Left lung (tissue), 10 donors: ENCODE data around the gene TMCC1. TPM values are rescaled to one million over a fixed set of nuclear protein-coding genes. Genes with fewer than 3 reads are reported as not detected.

Experiments
- ATAC-seq: fragments of 200-7000 bp; cut with Tn5 transposase; one replicate; pipeline ENCODE4 v1.9.1; 2020; ENCODE audit warnings: moderate library complexity
- DNase-seq, 4 donors: peaks; one replicate each; pipeline ENCODE4 v3.0.0-alpha.2; 2013 to 2020
- H3K27ac ChIP-seq, 2 donors: fragments of 200-600 bp; sonication (generic) in 1 of 2; one replicate each; pipeline versions ENCODE4 v1.5.0 to v1.8.0; 2020 to 2021
- H3K27me3 ChIP-seq, 2 donors: fragments of 200-600 bp; sonication (generic) in 1 of 2; one replicate each; pipeline versions ENCODE4 v1.5.0 to v1.8.0; 2020 to 2021
- H3K36me3 ChIP-seq, 2 donors: fragments of 200-600 bp; sonication (generic) in 1 of 2; one replicate each; pipeline versions ENCODE4 v1.5.0 to v1.8.0; 2020 to 2021
- H3K4me1 ChIP-seq, 2 donors: fragments of 200-600 bp; one replicate each; pipeline ENCODE4 v1.8.0; 2021
- H3K4me3 ChIP-seq, 2 donors: fragments of 200-600 bp; sonication (generic) in 1 of 2; one replicate each; pipeline versions ENCODE4 v1.5.0 to v1.8.0; 2020 to 2021; ENCODE audit warnings: mild to moderate bottlenecking in 1 of 2
- H3K9me3 ChIP-seq, 2 donors: fragments of 200-600 bp; sonication (generic) in 1 of 2; one replicate each; pipeline versions ENCODE4 v1.5.0 to v1.8.0; 2020 to 2021
- intact Hi-C, 2 donors: fragments of 100-400 bp; cut with DNase I; formaldehyde crosslinking; loops; one replicate each; pipeline versions ENCODE4 v1.11.2 to v1.14.2; 2022
- polyA plus RNA-seq, 6 donors: library from polyadenylated mRNA; unstranded; fragments of 120-200 nt; gene quantifications; one replicate each; pipeline ENCODE4 v1.2.1, GENCODE V29; 2013; ENCODE audit not compliant: insufficient read length in 6 of 6
- total RNA-seq, 2 donors: library from RNA; stranded (reverse); fragmentation: NEBNext Ultra II Directional; extraction: Animal tissue kit (Norgen Biotek cat#: 25700); gene quantifications; one replicate each; pipeline ENCODE4 v1.2.1, GENCODE V29; 2021
- TF ChIP-seq, protein P1 (sequence below), 2 donors: fragments of 200-600 bp; sonication (generic) in 1 of 2; IDR thresholded peaks; one replicate each; pipeline versions ENCODE4 v1.5.0 to v1.8.0; 2021; ENCODE audit warnings: antibody characterized with exemption in 2 of 2
- donor health status: DM: no; HTN: yes; CAD: no.
- donor health status: DM: no; HTN: no; CAD: no.

The TMCC1 gene
- total and polyA plus RNA-seq, 8 donors, result 24.4 to 38.8 (median 27.4) TPM

DNA sequence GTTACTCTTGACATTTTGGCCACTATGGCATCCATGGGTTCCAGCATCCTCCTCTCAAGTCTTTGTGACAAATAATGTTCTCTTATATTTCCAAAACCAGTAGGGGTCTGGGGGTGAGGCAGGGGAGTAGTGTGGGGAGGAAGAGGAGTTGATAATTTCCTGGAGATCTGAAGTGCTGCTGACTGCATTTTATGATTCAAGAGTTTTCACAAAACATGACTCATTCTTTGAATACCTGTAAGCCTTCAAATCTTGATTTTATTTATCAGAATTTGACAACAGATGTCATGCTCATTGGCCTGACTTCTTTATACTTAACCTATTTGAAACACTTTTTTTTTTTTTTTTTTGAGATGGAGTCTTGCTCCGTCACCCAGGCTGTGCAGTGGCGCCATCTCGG is 188.2 kb downstream of the TMCC1 start:
- Histone ChIP-seq H3K9me3 (no peaks in the 10 kb centered on the region), H3K27me3 (no peaks in the 10 kb centered on the region), H3K4me3 (no peak overlapping the region), H3K36me3 (no peaks in the 10 kb centered on the region), H3K4me1 (no peaks in the 10 kb centered on the region), H3K27ac (no peak overlapping the region)
- ATAC-seq (no peak), DNase-seq (no peak)
- TF ChIP-seq, protein P1, sequence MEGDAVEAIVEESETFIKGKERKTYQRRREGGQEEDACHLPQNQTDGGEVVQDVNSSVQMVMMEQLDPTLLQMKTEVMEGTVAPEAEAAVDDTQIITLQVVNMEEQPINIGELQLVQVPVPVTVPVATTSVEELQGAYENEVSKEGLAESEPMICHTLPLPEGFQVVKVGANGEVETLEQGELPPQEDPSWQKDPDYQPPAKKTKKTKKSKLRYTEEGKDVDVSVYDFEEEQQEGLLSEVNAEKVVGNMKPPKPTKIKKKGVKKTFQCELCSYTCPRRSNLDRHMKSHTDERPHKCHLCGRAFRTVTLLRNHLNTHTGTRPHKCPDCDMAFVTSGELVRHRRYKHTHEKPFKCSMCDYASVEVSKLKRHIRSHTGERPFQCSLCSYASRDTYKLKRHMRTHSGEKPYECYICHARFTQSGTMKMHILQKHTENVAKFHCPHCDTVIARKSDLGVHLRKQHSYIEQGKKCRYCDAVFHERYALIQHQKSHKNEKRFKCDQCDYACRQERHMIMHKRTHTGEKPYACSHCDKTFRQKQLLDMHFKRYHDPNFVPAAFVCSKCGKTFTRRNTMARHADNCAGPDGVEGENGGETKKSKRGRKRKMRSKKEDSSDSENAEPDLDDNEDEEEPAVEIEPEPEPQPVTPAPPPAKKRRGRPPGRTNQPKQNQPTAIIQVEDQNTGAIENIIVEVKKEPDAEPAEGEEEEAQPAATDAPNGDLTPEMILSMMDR (IDR thresholded peaks at IDR 0.05), result no peak
- intact Hi-C loops, result no loop called here

DNA sequence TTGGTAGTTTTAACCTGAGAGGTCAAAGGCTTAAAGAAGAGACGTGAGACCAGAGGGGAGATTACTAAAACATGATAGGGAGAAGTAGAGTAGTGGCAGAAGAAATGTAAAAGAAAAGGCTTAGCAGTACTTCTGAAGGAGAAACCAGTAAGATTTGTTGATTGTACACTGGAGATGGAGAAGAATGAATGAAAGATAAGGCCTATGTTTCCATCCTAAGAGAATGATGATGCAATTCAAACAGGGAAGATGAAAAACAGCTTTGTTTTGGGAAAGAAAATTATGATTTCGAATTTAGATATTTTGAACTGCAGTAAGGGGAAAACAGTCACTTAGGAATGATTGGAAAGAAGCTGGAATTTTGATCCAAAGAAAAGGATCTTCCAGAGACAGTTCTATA is 189.6 kb downstream of the TMCC1 start:
- Histone ChIP-seq H3K27ac (no peak overlapping the region), H3K27me3 (no peaks in the 10 kb centered on the region), H3K4me1 (no peaks in the 10 kb centered on the region), H3K4me3 (no peak overlapping the region), H3K9me3 (no peaks in the 10 kb centered on the region), H3K36me3 (no peaks in the 10 kb centered on the region)
- intact Hi-C loops, result no loop called here
- DNase-seq (no peak), ATAC-seq (no peak)
- TF ChIP-seq, protein P1 (IDR thresholded peaks at IDR 0.05), result no peak

DNA sequence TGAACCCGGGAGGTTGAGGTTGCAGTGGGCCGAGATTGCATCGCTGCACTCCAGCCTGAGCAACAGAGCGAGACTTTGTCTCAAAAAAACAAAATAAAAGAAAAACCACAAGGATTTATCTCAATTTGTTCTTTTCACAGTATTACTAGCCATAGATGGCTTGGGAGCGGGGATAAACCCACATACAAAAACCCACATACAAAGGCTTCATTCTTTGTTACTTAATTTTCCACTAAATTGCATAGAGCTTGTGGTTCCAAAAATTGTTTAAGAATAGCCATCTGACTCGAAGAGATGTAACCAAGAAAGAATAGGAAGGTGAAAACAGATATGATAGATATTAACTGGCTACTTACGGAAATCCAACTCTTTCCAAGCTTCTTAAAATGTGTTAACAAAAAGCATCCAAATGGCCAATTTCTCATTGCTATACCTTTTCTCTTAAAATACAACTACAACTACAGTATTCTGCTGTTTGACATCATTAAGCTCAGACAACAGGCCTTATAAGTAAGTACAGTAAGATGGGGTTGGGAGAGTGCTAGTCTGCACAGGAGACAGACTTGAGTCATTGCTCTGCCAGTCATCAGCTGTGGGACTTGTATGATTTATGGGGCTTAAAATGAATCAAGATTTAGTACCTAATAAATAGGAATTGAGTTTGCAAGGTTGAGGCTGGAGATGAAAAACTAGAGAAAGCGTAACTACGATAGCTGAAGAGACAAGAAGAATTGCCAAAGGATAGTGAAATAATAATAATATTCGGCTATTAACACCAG is 190.4 kb downstream of the TMCC1 start:
- Histone ChIP-seq H3K4me3 (no peak overlapping the region), H3K4me1 (no peaks in the 10 kb centered on the region), H3K9me3 (no peaks in the 10 kb centered on the region), H3K36me3 (no peaks in the 10 kb centered on the region), H3K27ac (no peak overlapping the region), H3K27me3 (no peaks in the 10 kb centered on the region)
- ATAC-seq, result no peak
- TF ChIP-seq, protein P1 (IDR thresholded peaks at IDR 0.05), result no peak
- intact Hi-C loops, result no loop called here
- no peak for DNase-seq

DNA sequence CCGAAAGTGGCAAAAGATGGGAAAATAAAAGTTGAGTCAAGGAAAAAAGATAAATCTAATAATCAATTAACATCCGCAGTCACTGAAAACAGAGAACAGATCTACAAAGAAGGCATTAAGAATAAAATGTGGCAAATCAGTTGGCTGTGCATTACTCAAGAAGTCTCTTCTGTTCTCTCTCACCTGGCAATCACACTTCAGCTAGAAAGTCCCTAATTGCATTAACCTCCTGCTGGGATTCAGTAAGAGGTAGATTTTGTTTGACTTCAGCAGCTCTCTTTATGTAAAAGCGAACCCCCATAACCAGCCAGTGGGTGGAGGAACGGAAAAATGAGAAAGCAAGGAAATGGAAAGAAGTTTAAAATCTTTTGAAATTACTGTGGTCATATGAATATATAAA is 192.3 kb downstream of the TMCC1 start:
- peaks cover 0 to 8% of the 10 kb centered on the region in 2 donors for H3K9me3 ChIP-seq
- ATAC-seq, result no peak
- H3K27me3 ChIP-seq, result no peaks in the 10 kb centered on the region
- intact Hi-C loops, result no loop called here
- no peak overlapping the region for H3K27ac ChIP-seq
- H3K4me3 ChIP-seq, result no peak overlapping the region
- TF ChIP-seq, protein P1 (IDR thresholded peaks at IDR 0.05), result no peak
- no peak for DNase-seq
- no peaks in the 10 kb centered on the region for H3K4me1 ChIP-seq
- no peaks in the 10 kb centered on the region for H3K36me3 ChIP-seq

DNA sequence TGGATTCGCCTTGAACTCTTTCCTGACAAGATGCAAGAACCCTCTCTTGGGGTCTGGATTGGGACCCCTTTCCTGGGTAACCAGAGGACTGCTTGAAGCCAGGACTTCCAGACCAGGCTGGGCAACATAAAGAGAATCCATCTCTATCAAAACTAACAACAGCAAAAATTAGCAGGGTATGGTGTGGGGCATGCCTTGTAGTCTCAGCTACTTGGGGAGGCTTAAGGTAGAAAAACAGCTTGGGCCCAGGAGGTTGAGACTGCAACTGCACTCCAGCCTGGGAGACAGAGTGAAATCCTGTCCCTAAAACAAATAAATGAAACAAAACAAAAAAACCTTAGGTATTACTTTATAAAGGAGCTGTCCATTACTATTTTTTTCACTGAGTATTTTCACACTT is 193.9 kb downstream of the TMCC1 start:
- H3K27ac ChIP-seq, result no peak overlapping the region
- no peaks in the 10 kb centered on the region for H3K4me1 ChIP-seq
- H3K9me3 ChIP-seq, result peaks cover 0 to 8% of the 10 kb centered on the region in 2 donors
- TF ChIP-seq, protein P1 (IDR thresholded peaks at IDR 0.05), result no peak
- DNase-seq (no peak), ATAC-seq (no peak)
- no peaks in the 10 kb centered on the region for H3K36me3 ChIP-seq
- intact Hi-C loops, result no loop called here
- no peak overlapping the region for H3K4me3 ChIP-seq
- no peaks in the 10 kb centered on the region for H3K27me3 ChIP-seq
